SK-N-SH (cell line): ENCODE results near the gene ANO2.

ENCODE experiments used
- ELF1 ChIP-seq: IDR thresholded peaks from 2 replicates; pipeline ENCODE4 v1.4.0; 2012
- EP300 ChIP-seq, 2 experiments: IDR thresholded peaks; 2 replicates each; pipeline versions ENCODE4 v1.4.0 to v1.6.1; 2012; ENCODE audit warnings: borderline replicate concordance in 1 of 2, low read depth in 1 of 2, low read length in 1 of 2
- JUND ChIP-seq: IDR thresholded peaks from 2 replicates; pipeline ENCODE4 v1.4.0; 2012
- MXI1 ChIP-seq: IDR thresholded peaks from 2 replicates; pipeline ENCODE4 v1.6.1; 2012; ENCODE audit warnings: mild to moderate bottlenecking, low read depth, low read length, improper control_type of control experiment
- POLR2AphosphoS5 ChIP-seq: IDR thresholded peaks from 2 replicates; pipeline ENCODE4 v1.6.1; 2012; ENCODE audit warnings: low read depth, low read length
- RFX5 ChIP-seq: IDR thresholded peaks from 2 replicates; pipeline ENCODE4 v1.6.1; 2012; ENCODE audit warnings: mild to moderate bottlenecking, improper control_type of control experiment, low read length
- SIN3A ChIP-seq: IDR thresholded peaks from 2 replicates; pipeline ENCODE4 v1.6.1; 2012; ENCODE audit warnings: low read depth, mild to moderate bottlenecking, low read length, moderate library complexity, borderline replicate concordance
- YY1 ChIP-seq: IDR thresholded peaks from 2 replicates; pipeline ENCODE4 v1.4.0; 2012; ENCODE audit warnings: low read depth, mild to moderate bottlenecking
- TF ChIP-seq, protein P1 (sequence below): IDR thresholded peaks from 2 replicates; pipeline ENCODE4 v1.4.0; 2012; ENCODE audit warnings: low read depth, borderline replicate concordance
- TF ChIP-seq, protein P2 (sequence below): IDR thresholded peaks from 2 replicates; pipeline ENCODE4 v1.4.0; 2012; ENCODE audit warnings: low read depth
- TF ChIP-seq, protein P3 (sequence below): fragments of 200-600 bp; sonication (generic); IDR thresholded peaks from 2 replicates; pipeline ENCODE4 v1.6.1; 2017; ENCODE audit warnings: antibody characterized with exemption, mild to moderate bottlenecking, moderate library complexity
- TF ChIP-seq, protein P4 (sequence below): IDR thresholded peaks from 2 replicates; pipeline ENCODE4 v1.4.0; 2012; ENCODE audit warnings: low read depth, borderline replicate concordance

DNA sequence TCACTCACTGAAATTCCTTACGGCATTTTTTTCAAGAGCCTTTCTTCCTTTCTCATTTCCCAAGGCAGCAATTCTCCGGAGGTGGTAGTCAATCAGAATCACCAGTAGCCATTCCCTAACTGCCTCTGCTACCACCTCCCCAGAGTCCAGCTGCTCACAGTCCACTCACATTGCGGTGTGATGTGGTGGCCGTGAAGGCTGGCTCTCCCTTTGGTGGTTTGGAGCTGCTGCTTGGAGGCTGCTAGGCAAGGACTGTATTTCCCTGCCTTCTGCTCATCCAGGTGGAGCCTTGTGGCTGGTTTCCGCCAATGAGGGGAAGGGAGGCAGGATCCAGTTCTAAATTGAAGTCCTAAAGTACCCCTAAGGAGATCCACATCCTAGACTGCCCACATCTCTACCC lies 222.0 kb downstream of the ANO2 start:
- TF ChIP-seq, protein P1, sequence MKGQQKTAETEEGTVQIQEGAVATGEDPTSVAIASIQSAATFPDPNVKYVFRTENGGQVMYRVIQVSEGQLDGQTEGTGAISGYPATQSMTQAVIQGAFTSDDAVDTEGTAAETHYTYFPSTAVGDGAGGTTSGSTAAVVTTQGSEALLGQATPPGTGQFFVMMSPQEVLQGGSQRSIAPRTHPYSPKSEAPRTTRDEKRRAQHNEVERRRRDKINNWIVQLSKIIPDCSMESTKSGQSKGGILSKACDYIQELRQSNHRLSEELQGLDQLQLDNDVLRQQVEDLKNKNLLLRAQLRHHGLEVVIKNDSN = no peak
- TF ChIP-seq, protein P2, sequence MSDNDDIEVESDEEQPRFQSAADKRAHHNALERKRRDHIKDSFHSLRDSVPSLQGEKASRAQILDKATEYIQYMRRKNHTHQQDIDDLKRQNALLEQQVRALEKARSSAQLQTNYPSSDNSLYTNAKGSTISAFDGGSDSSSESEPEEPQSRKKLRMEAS = no peak
- TF ChIP-seq EP300 (IDR thresholded peaks at IDR 0.05; ENCODE audit: borderline replicate concordance in 1 of 2, low read depth in 1 of 2, low read length in 1 of 2) (no peak), SIN3A (no peak), RFX5 (no peak), MXI1 (no peak), ELF1 (no peak), POLR2AphosphoS5 (no peak), YY1 (no peak), JUND (no peak)
- TF ChIP-seq, protein P3, sequence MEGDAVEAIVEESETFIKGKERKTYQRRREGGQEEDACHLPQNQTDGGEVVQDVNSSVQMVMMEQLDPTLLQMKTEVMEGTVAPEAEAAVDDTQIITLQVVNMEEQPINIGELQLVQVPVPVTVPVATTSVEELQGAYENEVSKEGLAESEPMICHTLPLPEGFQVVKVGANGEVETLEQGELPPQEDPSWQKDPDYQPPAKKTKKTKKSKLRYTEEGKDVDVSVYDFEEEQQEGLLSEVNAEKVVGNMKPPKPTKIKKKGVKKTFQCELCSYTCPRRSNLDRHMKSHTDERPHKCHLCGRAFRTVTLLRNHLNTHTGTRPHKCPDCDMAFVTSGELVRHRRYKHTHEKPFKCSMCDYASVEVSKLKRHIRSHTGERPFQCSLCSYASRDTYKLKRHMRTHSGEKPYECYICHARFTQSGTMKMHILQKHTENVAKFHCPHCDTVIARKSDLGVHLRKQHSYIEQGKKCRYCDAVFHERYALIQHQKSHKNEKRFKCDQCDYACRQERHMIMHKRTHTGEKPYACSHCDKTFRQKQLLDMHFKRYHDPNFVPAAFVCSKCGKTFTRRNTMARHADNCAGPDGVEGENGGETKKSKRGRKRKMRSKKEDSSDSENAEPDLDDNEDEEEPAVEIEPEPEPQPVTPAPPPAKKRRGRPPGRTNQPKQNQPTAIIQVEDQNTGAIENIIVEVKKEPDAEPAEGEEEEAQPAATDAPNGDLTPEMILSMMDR = no peak
- TF ChIP-seq, protein P4, sequence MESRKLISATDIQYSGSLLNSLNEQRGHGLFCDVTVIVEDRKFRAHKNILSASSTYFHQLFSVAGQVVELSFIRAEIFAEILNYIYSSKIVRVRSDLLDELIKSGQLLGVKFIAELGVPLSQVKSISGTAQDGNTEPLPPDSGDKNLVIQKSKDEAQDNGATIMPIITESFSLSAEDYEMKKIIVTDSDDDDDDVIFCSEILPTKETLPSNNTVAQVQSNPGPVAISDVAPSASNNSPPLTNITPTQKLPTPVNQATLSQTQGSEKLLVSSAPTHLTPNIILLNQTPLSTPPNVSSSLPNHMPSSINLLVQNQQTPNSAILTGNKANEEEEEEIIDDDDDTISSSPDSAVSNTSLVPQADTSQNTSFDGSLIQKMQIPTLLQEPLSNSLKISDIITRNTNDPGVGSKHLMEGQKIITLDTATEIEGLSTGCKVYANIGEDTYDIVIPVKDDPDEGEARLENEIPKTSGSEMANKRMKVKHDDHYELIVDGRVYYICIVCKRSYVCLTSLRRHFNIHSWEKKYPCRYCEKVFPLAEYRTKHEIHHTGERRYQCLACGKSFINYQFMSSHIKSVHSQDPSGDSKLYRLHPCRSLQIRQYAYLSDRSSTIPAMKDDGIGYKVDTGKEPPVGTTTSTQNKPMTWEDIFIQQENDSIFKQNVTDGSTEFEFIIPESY = no peak
